ENCODE measurements around the gene FUCA1.

The FUCA1 gene

DNA sequence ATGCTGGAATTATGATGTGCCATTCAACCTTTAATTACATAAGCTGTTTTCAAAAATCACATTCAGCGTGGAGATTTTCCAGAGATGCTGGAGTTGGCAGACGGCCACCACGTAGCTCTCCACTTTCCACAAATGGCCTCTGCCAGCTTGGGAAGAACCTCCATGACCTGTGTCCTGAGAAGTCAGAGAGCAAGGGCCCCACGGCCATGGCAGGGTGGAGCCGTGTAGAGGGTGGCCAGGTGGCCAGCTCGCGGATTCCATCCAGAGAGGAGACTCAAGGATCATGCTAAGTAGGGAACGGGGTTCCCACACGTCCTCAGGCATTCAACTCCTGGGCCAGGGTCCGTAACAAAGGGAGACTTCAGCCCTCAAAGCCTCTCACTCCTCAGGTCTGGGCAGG, 66.2 kb downstream of the FUCA1 start:
- H3K4me1 ChIP-seq = no peaks in the 10 kb centered on the region
- H3K4me3 ChIP-seq (ENCODE audit: low read depth, low read length) = no peak overlapping the region
- H3K27me3 ChIP-seq = no peaks in the 10 kb centered on the region
- H3K9me3 ChIP-seq = no peaks in the 10 kb centered on the region
- TF ChIP-seq, protein P1, sequence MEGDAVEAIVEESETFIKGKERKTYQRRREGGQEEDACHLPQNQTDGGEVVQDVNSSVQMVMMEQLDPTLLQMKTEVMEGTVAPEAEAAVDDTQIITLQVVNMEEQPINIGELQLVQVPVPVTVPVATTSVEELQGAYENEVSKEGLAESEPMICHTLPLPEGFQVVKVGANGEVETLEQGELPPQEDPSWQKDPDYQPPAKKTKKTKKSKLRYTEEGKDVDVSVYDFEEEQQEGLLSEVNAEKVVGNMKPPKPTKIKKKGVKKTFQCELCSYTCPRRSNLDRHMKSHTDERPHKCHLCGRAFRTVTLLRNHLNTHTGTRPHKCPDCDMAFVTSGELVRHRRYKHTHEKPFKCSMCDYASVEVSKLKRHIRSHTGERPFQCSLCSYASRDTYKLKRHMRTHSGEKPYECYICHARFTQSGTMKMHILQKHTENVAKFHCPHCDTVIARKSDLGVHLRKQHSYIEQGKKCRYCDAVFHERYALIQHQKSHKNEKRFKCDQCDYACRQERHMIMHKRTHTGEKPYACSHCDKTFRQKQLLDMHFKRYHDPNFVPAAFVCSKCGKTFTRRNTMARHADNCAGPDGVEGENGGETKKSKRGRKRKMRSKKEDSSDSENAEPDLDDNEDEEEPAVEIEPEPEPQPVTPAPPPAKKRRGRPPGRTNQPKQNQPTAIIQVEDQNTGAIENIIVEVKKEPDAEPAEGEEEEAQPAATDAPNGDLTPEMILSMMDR (IDR thresholded peaks at IDR 0.05; ENCODE audit: low read depth, low read length) = no peak
- no peaks in the 10 kb centered on the region for H3K36me3 ChIP-seq
- no peak for DNase-seq

DNA sequence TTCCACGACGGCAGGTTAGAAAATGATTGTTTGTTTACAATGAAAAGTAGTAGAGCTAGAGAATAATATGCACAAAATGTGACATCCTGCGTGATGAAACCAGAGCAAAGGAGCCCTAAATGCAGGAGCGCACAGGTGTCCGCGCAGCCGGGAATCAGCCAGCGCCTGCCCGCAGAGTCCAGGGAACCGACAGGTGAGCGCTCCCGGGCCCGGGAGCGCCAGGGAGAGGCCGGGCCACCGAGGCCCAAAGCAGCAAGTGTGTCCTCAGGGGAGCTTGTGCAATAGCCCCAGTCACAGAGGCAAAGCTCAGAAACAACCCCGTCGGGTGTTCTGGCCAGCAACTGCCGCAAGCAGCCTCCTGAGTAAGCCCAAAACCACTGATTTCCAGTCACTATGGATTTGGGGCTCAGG, 66.7 kb downstream of the FUCA1 start:
- Histone ChIP-seq H3K9me3 (no peaks in the 10 kb centered on the region), H3K27me3 (no peaks in the 10 kb centered on the region), H3K4me3 (ENCODE audit: low read depth, low read length) (peak overlapping the region; percentile 67), H3K36me3 (no peaks in the 10 kb centered on the region), H3K4me1 (no peaks in the 10 kb centered on the region)
- TF ChIP-seq, protein P1 (IDR thresholded peaks at IDR 0.05; ENCODE audit: low read depth, low read length) = no peak
- DNase-seq = no peak

DNA sequence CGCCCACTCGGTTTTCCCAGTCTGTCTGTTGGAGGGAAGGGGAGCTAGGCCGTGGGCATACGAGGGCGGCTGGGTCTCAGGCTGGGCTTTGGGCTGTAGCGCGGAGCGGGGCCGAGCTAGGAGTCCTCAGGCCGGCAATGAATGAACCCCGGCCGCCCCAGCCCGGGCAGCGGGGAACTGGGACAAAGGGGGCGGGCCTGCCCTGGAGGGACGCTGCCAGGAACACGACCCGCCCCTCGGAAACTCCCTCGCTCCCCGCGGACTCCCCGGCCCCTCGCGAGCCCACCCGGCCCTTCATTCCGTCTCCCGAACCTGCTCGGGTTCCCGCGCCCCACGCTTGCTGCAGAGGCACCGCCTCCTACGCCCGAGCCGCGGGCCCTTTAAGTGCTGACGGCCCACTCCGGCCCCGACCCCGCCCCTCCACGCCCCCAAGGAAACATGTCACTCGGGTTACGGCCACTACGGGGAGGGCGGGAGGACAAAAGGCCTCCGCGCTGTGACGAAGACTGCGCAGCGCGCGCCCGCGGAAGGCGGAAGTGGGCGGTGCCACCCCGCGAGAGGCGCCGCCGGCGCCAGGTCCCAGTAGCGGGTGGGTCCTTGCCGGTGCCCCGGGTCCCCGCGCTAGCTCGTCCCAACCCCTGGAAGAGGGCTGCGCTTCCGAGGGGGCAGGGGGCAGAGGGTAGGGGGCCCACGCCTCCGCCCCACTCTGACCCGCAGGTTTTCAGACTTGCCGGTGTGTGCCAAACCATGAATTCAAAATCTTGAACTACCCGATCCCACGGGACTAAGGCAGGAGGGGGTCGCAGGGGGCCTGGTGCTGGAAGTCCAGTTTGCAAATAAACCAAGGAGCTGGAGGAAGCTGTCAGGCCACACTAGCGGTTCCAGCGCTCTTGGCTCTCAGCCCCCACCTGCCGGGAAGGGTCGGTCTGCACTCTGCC, 67.4 kb downstream of the FUCA1 start, which contains the start of gene GALE:
Gene GALE (minus strand): TSS at position 355 of the 938 bp plus-strand sequence. CDS start 1,747 bp downstream, outside the sequence.
- Histone ChIP-seq H3K27me3 (no peaks in the 10 kb centered on the region), H3K4me1 (no peaks in the 10 kb centered on the region), H3K36me3 (no peaks in the 10 kb centered on the region), H3K4me3 (ENCODE audit: low read depth, low read length) (peak within 1 kb of the TSS; percentile 67), H3K9me3 (no peaks in the 10 kb centered on the region)
- peak; percentile 91 for DNase-seq
- TF ChIP-seq, protein P1 (IDR thresholded peaks at IDR 0.05; ENCODE audit: low read depth, low read length) = no peak

DNA sequence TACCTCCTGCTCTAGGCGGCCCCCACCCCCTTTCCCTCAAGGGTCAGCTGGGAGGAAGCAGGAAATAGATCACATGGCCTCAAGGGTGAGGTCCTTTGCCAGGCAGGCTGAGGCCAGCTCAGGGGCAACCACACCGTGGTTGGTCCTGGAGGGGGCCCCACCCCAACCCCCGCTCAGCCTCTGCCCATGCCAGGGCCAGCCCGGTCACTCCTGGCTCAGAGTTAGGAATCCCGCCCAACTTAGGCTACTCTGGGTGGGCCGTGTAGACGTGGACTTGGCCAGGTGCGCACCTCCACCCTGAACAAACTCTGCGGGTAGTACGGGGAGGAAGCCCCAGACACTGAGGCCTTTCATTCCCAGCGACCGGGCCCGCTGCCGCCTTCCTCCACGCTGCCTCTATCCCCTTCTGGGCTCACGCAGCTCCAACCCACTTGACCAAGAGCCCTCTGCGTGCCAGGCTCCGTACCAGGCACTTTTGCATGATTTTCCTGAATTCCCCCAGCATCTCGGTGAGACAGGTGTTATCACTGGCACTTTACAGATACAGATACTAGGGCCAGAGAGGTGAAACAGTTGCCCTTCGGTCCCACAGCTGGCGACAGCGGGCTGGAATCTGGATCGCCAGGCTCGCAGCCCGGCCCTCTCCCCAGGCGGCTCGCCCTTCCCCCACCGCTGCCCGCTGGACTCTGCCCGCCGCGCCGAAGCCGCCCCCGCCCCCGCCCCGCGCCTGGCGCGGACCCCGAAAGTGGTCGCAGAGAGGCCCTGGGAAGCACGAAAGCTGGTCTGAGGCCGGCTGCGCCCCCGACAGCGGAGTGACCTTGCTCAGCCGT, 68.3 kb downstream of the FUCA1 start:
- Histone ChIP-seq H3K4me3 (ENCODE audit: low read depth, low read length) (peak overlapping the region; percentile 67), H3K27me3 (no peaks in the 10 kb centered on the region), H3K4me1 (no peaks in the 10 kb centered on the region), H3K36me3 (no peaks in the 10 kb centered on the region), H3K9me3 (no peaks in the 10 kb centered on the region)
- DNase-seq = no peak
- TF ChIP-seq, protein P1 (IDR thresholded peaks at IDR 0.05; ENCODE audit: low read depth, low read length) = no peak

DNA sequence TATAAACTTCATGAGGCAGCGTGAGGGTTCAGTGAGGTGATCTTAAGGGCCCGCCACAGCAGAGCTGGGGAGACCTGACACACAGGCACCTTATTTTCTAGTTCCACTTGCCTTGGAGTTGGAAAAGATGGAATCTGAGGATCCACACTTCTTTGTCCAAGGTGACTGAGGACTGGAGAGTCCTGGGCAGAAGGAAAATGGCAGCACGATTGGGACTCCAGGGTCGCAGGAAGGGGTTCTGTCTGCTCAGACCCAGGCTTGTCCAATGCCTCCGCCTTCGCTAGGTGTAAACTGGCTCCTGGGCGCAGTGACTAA, 68.9 kb downstream of the FUCA1 start:
- DNase-seq = no peak
- H3K9me3 ChIP-seq = no peaks in the 10 kb centered on the region
- H3K27me3 ChIP-seq = no peaks in the 10 kb centered on the region
- TF ChIP-seq, protein P1 (IDR thresholded peaks at IDR 0.05; ENCODE audit: low read depth, low read length) = no peak
- no peaks in the 10 kb centered on the region for H3K4me1 ChIP-seq
- no peak overlapping the region for H3K4me3 ChIP-seq (ENCODE audit: low read depth, low read length)
- no peaks in the 10 kb centered on the region for H3K36me3 ChIP-seq
